GM18520 (cell line): ENCODE measurements around the gene SEPTIN7.

ENCODE experiments used
- ATAC-seq: cut with Tn5 transposase; IDR thresholded peaks from one replicate; pipeline ENCODE4 v1.9.1; 2021; ENCODE audit not compliant: unreplicated experiment

Gene SEPTIN7

GRCh38 chr7:35828817-35829216 is 28.0 kb downstream of the SEPTIN7 start:
- no peak for ATAC-seq

GRCh38 chr7:35831208-35831607 is 30.4 kb downstream of the SEPTIN7 start:
- ATAC-seq, result no peak

DNA sequence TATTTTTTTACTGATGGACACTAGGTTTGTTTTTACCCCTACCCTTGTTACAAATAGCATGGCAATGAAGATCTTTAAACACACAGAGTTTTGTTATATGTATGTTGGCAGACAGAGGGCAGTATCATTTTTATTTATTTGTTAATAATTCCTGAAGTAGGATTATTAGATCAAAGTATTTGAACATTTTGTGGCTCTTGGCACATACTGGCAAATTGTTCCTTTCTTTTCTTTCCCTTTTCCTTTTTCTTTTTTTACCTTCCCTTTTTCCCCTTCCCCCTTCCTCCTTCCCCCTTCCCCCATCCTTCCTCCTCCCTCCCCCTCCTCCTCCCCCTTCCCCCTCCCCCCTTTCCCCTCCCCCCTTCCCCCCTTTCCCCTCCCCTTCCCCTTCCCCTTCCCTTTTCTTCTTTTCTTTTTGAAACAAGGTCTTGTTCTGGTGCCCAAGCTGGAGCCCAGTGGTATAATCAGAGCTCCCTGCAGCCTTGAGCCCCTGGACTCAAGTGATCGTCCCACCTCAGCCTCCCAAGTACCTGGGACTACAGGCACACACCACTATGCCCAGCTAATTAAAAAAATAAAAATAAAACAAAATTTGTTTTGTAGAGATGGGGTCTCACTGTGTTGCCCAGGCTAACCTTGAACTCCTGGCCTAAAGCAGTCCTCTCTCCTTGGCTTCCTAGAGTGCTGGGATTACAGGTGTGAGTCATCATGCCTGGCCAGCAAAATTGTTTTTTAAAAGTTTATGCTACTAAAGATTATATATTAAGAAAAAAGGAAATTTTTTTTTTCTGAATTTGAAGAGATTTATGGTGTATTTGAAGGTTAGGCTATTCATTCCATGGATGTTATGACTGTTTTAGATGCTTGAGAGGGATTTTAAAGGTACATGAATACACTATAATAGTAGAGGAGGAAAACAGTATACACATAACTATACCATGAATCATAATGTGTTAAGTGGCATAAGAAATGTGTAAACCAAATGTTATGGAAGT is 39.3 kb downstream of the SEPTIN7 start:
- ATAC-seq, result no peak

- no peak for ATAC-seq
Measured at GRCh38 chr7:35846816-35847412, 46.1 kb downstream of the SEPTIN7 start.

DNA sequence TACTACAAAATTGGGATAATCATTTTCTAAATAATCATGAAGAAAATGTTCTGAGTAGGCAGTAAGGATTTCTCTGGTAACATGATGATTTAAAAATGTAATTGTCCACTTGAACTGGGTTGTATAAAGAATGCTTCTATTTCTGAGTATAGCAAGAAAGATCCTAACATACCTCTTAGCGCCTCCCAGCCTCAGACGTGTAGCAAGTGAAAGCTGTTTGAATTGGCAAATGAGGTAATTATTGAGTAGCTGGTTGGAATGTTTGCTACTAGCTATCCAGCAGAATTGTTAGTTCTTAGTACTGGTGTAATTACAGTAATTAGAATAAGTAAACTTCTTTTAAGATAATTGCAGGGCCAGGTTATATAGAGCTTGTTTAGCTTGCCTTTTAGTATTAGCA is 47.9 kb downstream of the SEPTIN7 start:
- no peak for ATAC-seq

GRCh38 chr7:35849158-35849831 is 48.4 kb downstream of the SEPTIN7 start:
- no peak for ATAC-seq

GRCh38 chr7:35849954-35850353 is 49.1 kb downstream of the SEPTIN7 start:
- ATAC-seq, result no peak
